HepG2 (cell line): ENCODE measurements around the gene FBXO5.

Source experiments
- CTCF ChIP-seq: sonication (generic); formaldehyde crosslinking; IDR thresholded peaks from 2 replicates; pipeline ENCODE4 v1.5.0; 2020; ENCODE audit warnings: mild to moderate bottlenecking, missing genetic modification reagents, moderate library complexity
- HDAC2 ChIP-seq: sonication (generic); formaldehyde crosslinking; IDR thresholded peaks from 2 replicates; pipeline ENCODE4 v1.4.0; 2020; ENCODE audit warnings: missing genetic modification reagents
- ZBTB33 ChIP-seq: sonication (generic); formaldehyde crosslinking; IDR thresholded peaks from 2 replicates; pipeline ENCODE4 v1.4.0; 2020; ENCODE audit warnings: missing genetic modification reagents

- no peak for TF ChIP-seq HDAC2 (CRISPR knock-in tag)
- no peak for TF ChIP-seq ZBTB33 (CRISPR knock-in tag)
- TF ChIP-seq CTCF = no peak
Measured at GRCh38 chr6:152946484-152946883, 36.4 kb downstream of the FBXO5 start.
